HepG2 (cell line): ENCODE measurements around the gene SRC. TPM values are rescaled to one million over a fixed set of nuclear protein-coding genes. Genes with fewer than 3 reads are reported as not detected.

Experiments used
- HNF4G ChIP-seq, 2 experiments: sonication (generic) in 1 of 2; formaldehyde crosslinking in 1 of 2; IDR thresholded peaks; 2 replicates each; pipeline versions ENCODE4 v1.4.0 to v1.6.1; 2011 to 2020; ENCODE audit warnings: borderline replicate concordance in 2 of 2, low read depth in 2 of 2, mild to moderate bottlenecking in 2 of 2, low read length in 1 of 2, missing genetic modification reagents in 1 of 2, moderate library complexity in 1 of 2
- polyA plus RNA-seq, 8 experiments: library from polyadenylated mRNA; depleted of rRNA in 3 of 8; stranded (reverse) in 7 of 8; unstranded in 1 of 8; fragments of >200 nt; fragmentation: Illumina TruSeq in 4 of 8; extraction: Trizol in 4 of 8; gene quantifications; 2 replicates each; pipeline versions ENCODE4 v1.2.1 to v1.2.3, GENCODE V29; 2011 to 2016; ENCODE audit warnings: low read depth in 4 of 8, missing spikeins in 1 of 8, mixed read lengths in 1 of 8; ENCODE audit not compliant: insufficient read depth in 1 of 8
- total RNA-seq, 5 experiments: library from RNA; depleted of rRNA; stranded (reverse); fragments of >200 nt; fragmentation: Illumina TruSeq; extraction: Trizol; gene quantifications; 2 replicates each; pipeline ENCODE4 v1.2.3, GENCODE V29; 2016; ENCODE audit warnings: low read depth in 1 of 5

The SRC gene
- total and polyA plus RNA-seq, 2 of the 13 experiments (the other 11 are each of a cell fraction or from before 2014, with no cell fraction given): 54.7 to 192 TPM

GRCh38 chr20:37454636-37455385 lies 108.9 kb downstream of the SRC start (continued):
- no peak for TF ChIP-seq HNF4G (IDR thresholded peaks at IDR 0.05; ENCODE audit: borderline replicate concordance, low read depth, low read length)
- TF ChIP-seq HNF4G (CRISPR knock-in tag; IDR thresholded peaks at IDR 0.05; ENCODE audit: borderline replicate concordance, low read depth): no peak

Other genes with a start within 250 kb of the SRC start
- gene RPN2, start 166.8 kb upstream of the SRC start, total RNA-seq (2016; rRNA removed; fragmentation: Illumina TruSeq; extraction: Trizol): 284 and 587 TPM in 2 replicates
- 1,560 and 1,818 TPM in 2 replicates for gene RPN2, start 166.8 kb upstream of the SRC start, polyA plus RNA-seq (2011; rRNA removed)
- gene MROH8, start 166.6 kb upstream of the SRC start, total RNA-seq (2016; rRNA removed; fragmentation: Illumina TruSeq; extraction: Trizol): 5.5 and 6.1 TPM in 2 replicates
- 2.6 and 3.1 TPM in 2 replicates for gene MROH8, start 166.6 kb upstream of the SRC start, polyA plus RNA-seq (2011; rRNA removed)
- not detected in 2 replicates for gene GHRH, start 84.3 kb upstream of the SRC start, total RNA-seq (2016; rRNA removed; fragmentation: Illumina TruSeq; extraction: Trizol)
- gene GHRH, start 84.3 kb upstream of the SRC start, polyA plus RNA-seq (2011; rRNA removed): not detected in 2 replicates
- gene MANBAL, start 56.5 kb upstream of the SRC start, total RNA-seq (2016; rRNA removed; fragmentation: Illumina TruSeq; extraction: Trizol): 16.5 and 18.6 TPM in 2 replicates
- gene MANBAL, start 56.5 kb upstream of the SRC start, polyA plus RNA-seq (2011; rRNA removed): 70.2 and 74.1 TPM in 2 replicates
- gene NNAT, start 175.1 kb downstream of the SRC start, total RNA-seq (2016; rRNA removed; fragmentation: Illumina TruSeq; extraction: Trizol): not detected in 2 replicates
- not detected in 2 replicates for gene NNAT, start 175.1 kb downstream of the SRC start, polyA plus RNA-seq (2011; rRNA removed)
- 34.9 and 52.4 TPM in 2 replicates for gene BLCAP, start 181.7 kb downstream of the SRC start, total RNA-seq (2016; rRNA removed; fragmentation: Illumina TruSeq; extraction: Trizol)
- gene BLCAP, start 181.7 kb downstream of the SRC start, polyA plus RNA-seq (2011; rRNA removed): 86.8 and 87.3 TPM in 2 replicates